Glomerular visceral epithelial cell (primary cell): ENCODE results near the gene BTBD19.

Experiments used
- DNase-seq: peaks from one replicate; pipeline ENCODE4 v3.0.0-alpha.2; 2016; ENCODE audit errors: extremely low spot score

The BTBD19 gene

GRCh38 chr1:44855742-44856141 is 47.4 kb downstream of the BTBD19 start:
- no peak for DNase-seq

DNA sequence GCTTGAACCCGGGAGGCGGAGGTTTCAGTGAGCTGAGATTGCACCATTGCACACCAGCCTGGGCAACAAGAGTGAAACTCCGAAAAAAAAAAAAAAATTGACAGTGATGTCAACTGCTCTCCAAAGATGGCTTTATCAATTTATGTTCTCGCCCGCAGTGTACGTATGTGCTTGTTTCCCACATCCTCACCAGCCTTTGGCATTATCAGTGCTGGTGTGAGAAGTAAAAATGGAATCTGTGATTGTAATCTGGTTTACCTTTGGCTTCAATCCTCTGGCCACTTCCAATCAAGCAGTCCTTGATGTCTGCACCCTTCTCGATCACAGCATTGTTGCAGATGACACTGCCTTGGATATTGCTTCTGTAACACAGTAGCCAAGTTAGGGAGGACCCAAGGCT is 49.1 kb downstream of the BTBD19 start:
- no peak for DNase-seq

- no peak for DNase-seq
Observed at GRCh38 chr1:44860331-44860730, 52.0 kb downstream of the BTBD19 start.

DNA sequence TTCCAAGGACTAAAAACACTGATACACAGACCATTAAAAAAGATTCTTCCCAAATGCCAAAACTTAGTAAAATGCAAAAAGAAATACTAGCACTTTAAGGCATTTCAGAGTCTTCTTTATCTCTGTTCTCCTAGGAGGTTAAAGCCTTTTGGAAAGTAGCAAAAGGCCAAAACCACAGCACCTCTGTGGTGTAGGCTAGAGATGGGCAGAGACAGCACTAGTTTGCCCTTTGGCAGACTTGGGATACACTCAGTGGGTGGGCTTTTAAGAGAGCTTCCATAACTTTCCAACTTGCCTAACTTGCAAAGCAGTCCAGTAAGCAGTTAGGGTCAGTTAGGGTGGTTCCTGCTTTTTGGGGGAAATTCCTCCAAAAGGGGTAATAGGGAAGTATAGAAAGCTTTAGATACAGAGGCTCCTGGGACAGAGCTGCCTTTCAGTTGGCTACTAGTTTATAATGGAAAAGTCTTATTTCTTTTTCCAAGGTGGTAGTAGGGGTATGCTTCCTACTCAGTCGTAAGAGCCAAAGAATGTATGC is 52.6 kb downstream of the BTBD19 start:
- DNase-seq, result no peak

GRCh38 chr1:44862829-44863401 is 54.6 kb downstream of the BTBD19 start:
- DNase-seq, result no peak
